H1 (cell line): ENCODE measurements around the gene TAGLN2. TPM values are rescaled to one million over a fixed set of nuclear protein-coding genes. Genes with fewer than 3 reads are reported as not detected.

Source experiments
- CTCF ChIA-PET: fragments of 300-600 bp; sonication (Branson Sonifier 250); formaldehyde crosslinking; loops from one replicate; lab custom pipeline; 2021; ENCODE audit not compliant: partially characterized antibody; lab: Charles Lee
- POLR2A ChIA-PET: fragments of 300-600 bp; sonication (Branson Sonifier 250); formaldehyde crosslinking; loops from one replicate; lab custom pipeline; 2021; ENCODE audit warnings: inconsistent platforms; ENCODE audit not compliant: partially characterized antibody; lab: Charles Lee
- DNase-seq, 2 experiments: peaks; one replicate each; pipeline versions ENCODE4 v3.0.0 to v3.0.0-alpha.2; 2010 to 2022; ENCODE audit warnings: low spot score in 2 of 2, low read depth in 1 of 2, mixed read lengths in 1 of 2
- FAIRE-seq: peaks from 2 replicates; lab custom pipeline; 2011; peaks lifted over from hg19 to GRCh38; lab: Jason Lieb, UNC
- H2AFZ ChIP-seq: 2 replicates; pipeline ENCODE4 v1.8.1; 2012; ENCODE audit warnings: low read length, inconsistent platforms
- H2AK5ac ChIP-seq: 2 replicates; pipeline ENCODE4 v1.6.1; 2013; ENCODE audit warnings: low read depth, low read length
- H2BK120ac ChIP-seq: replicated peaks from 2 replicates; pipeline ENCODE3; 2013; ENCODE audit warnings: low read depth, low read length, inconsistent platforms
- H2BK12ac ChIP-seq: 2 replicates; pipeline ENCODE4 v1.6.1; 2013; ENCODE audit warnings: low read depth, low read length
- H2BK15ac ChIP-seq: 2 replicates; pipeline ENCODE4 v1.6.1; 2013; ENCODE audit warnings: low read length
- H2BK20ac ChIP-seq: 2 replicates; pipeline ENCODE4 v1.6.1; 2013; ENCODE audit warnings: low read length
- H2BK5ac ChIP-seq: 2 replicates; pipeline ENCODE4 v1.6.1; 2013; ENCODE audit warnings: low read depth, low read length
- H3K14ac ChIP-seq: 2 replicates; pipeline ENCODE4 v1.6.1; 2013; ENCODE audit warnings: inconsistent platforms; ENCODE audit not compliant: insufficient read length
- H3K18ac ChIP-seq: 2 replicates; pipeline ENCODE4 v1.6.1; 2013; ENCODE audit warnings: low read length; ENCODE audit errors: extremely low read depth
- H3K23ac ChIP-seq: 2 replicates; pipeline ENCODE4 v1.6.1; 2013; ENCODE audit warnings: inconsistent platforms; ENCODE audit not compliant: insufficient read length
- H3K23me2 ChIP-seq: 2 replicates; pipeline ENCODE4 v1.6.1; 2013; ENCODE audit warnings: low read depth, low read length
- H3K27ac ChIP-seq: 2 replicates; pipeline ENCODE4 v1.6.1; 2011; ENCODE audit warnings: low read depth, low read length, inconsistent platforms
- H3K27me3 ChIP-seq, 4 experiments: replicated peaks in 1 of 4; 1 replicate in 1 of 4; 2 replicates in 3 of 4; pipeline versions ENCODE4 v1.6.1 to v1.8.1; 2011 to 2013; ENCODE audit warnings: low read length in 3 of 4, mild to moderate bottlenecking in 3 of 4, inconsistent platforms in 2 of 4, mixed read lengths in 2 of 4, moderate library complexity in 1 of 4; ENCODE audit not compliant: control insufficient read depth in 3 of 4, insufficient read depth in 3 of 4; ENCODE audit errors: extremely low read depth in 1 of 4
- H3K36me3 ChIP-seq, 4 experiments: 2 replicates each; pipeline versions ENCODE4 v1.6.1 to v1.8.1; 2011 to 2013; ENCODE audit warnings: mild to moderate bottlenecking in 4 of 4, low read length in 3 of 4, moderate library complexity in 2 of 4, control low read depth in 1 of 4, inconsistent platforms in 1 of 4; ENCODE audit not compliant: insufficient read depth in 4 of 4, control insufficient read depth in 2 of 4
- H3K4ac ChIP-seq: replicated peaks from 2 replicates; pipeline ENCODE3; 2013; ENCODE audit warnings: low read length, low read depth, mixed read lengths, inconsistent platforms; ENCODE audit not compliant: insufficient read length
- H3K4me1 ChIP-seq, 4 experiments: replicated peaks in 1 of 4; 1 replicate in 1 of 4; 2 replicates in 3 of 4; pipeline versions ENCODE4 v1.6.1 to v1.8.1; 2011 to 2013; ENCODE audit warnings: low read length in 3 of 4, inconsistent platforms in 2 of 4, mixed read lengths in 1 of 4; ENCODE audit not compliant: insufficient read depth in 4 of 4, control insufficient read depth in 3 of 4
- H3K4me2 ChIP-seq, 2 experiments: 2 replicates each; pipeline versions ENCODE4 v1.6.1 to v1.8.1; 2011 to 2013; ENCODE audit warnings: low read depth in 2 of 2, low read length in 2 of 2, control low read depth in 1 of 2, inconsistent platforms in 1 of 2, mild to moderate bottlenecking in 1 of 2; ENCODE audit not compliant: insufficient read depth in 1 of 2
- H3K4me3 ChIP-seq, 4 experiments: fragments of 200-600, 300-600 bp in 1 of 4; sonication (generic), shearing (Covaris generic), sonication (Bioruptor Twin) in 1 of 4; 2 replicates each; pipeline versions ENCODE4 v1.5.1 to v1.8.1; 2011 to 2016; ENCODE audit warnings: low read length in 4 of 4, low read depth in 3 of 4, control low read depth in 2 of 4, inconsistent platforms in 2 of 4, mild to moderate bottlenecking in 2 of 4, mixed read lengths in 1 of 4, moderate library complexity in 1 of 4; ENCODE audit not compliant: insufficient read depth in 2 of 4; ENCODE audit errors: extremely low read depth in 1 of 4
- H3K56ac ChIP-seq: replicated peaks from 2 replicates; pipeline ENCODE3; 2013; ENCODE audit warnings: low read depth, mild to moderate bottlenecking, mixed read lengths, low read length, inconsistent platforms; ENCODE audit not compliant: insufficient read length
- H3K79me1 ChIP-seq: 2 replicates; pipeline ENCODE4 v1.6.1; 2013; ENCODE audit warnings: low read depth, low read length, control low read depth
- H3K79me2 ChIP-seq, 2 experiments: 2 replicates each; pipeline versions ENCODE4 v1.6.1 to v1.8.1; 2012 to 2013; ENCODE audit warnings: low read length in 2 of 2, mild to moderate bottlenecking in 2 of 2, inconsistent platforms in 1 of 2; ENCODE audit not compliant: insufficient read depth in 2 of 2, control insufficient read depth in 1 of 2
- H3K9ac ChIP-seq, 4 experiments: replicated peaks in 1 of 4; 1 replicate in 1 of 4; 2 replicates in 3 of 4; pipeline versions ENCODE4 v1.6.1 to v1.8.1; 2011 to 2013; ENCODE audit warnings: low read depth in 3 of 4, low read length in 3 of 4, control low read depth in 2 of 4, mild to moderate bottlenecking in 2 of 4, moderate library complexity in 2 of 4, inconsistent platforms in 1 of 4; ENCODE audit errors: extremely low read depth in 1 of 4
- H3K9me3 ChIP-seq, 2 experiments: 2 replicates each; pipeline versions ENCODE4 v1.6.1 to v1.8.1; 2012 to 2013; ENCODE audit warnings: mild to moderate bottlenecking in 2 of 2, moderate library complexity in 2 of 2, control low read depth in 1 of 2, inconsistent platforms in 1 of 2, low read depth in 1 of 2, low read length in 1 of 2, mixed read lengths in 1 of 2; ENCODE audit not compliant: insufficient read depth in 2 of 2
- H4K20me1 ChIP-seq, 2 experiments: replicated peaks in 1 of 2; 2 replicates each; pipeline versions ENCODE3 to v1.8.1; 2011 to 2013; ENCODE audit warnings: inconsistent platforms in 2 of 2, low read length in 2 of 2, mild to moderate bottlenecking in 1 of 2; ENCODE audit not compliant: insufficient read depth in 2 of 2, control insufficient read depth in 1 of 2
- H4K5ac ChIP-seq: 2 replicates; pipeline ENCODE4 v1.6.1; 2013; ENCODE audit warnings: low read length, low read depth, mixed read lengths, inconsistent platforms; ENCODE audit not compliant: insufficient read length
- H4K8ac ChIP-seq: 2 replicates; pipeline ENCODE4 v1.8.0; 2013; ENCODE audit warnings: mild to moderate bottlenecking, moderate library complexity, low read length, inconsistent platforms; ENCODE audit not compliant: insufficient read depth; ENCODE audit errors: extremely low read depth
- H4K91ac ChIP-seq: replicated peaks from 2 replicates; pipeline ENCODE3; 2013; ENCODE audit warnings: low read length, mixed read lengths, inconsistent platforms; ENCODE audit not compliant: insufficient read length
- MAFK ChIP-seq: IDR thresholded peaks from 2 replicates; pipeline ENCODE4 v1.6.1; 2012; ENCODE audit warnings: low read depth, mild to moderate bottlenecking, improper control_type of control experiment, low read length
- WGBS, 2 experiments: shearing (Covaris generic) in 1 of 2; methylation state at CpG; one replicate each; pipeline versions ENCODE4 v1.1.6 to v1.1.7; 2013 to 2015; ENCODE audit warnings: low lambda C conversion rate in 2 of 2, mixed read lengths in 2 of 2, inconsistent platforms in 1 of 2, low coverage in 1 of 2, missing lambda C conversion rate in 1 of 2; ENCODE audit not compliant: insufficient replicate concordance in 2 of 2, insufficient coverage in 1 of 2, insufficient read length in 1 of 2; ENCODE audit errors: extremely low coverage in 1 of 2, missing lambda C conversion rate in 1 of 2; 5-methylcytosine and 5-hydroxymethylcytosine counted together
- polyA plus RNA-seq, 7 experiments: library from polyadenylated mRNA; depleted of rRNA in 3 of 7; stranded (reverse) in 5 of 7; unstranded in 2 of 7; fragments of >200 nt in 5 of 7; fragments of 200-250 nt in 2 of 7; gene quantifications; 1 replicate in 5 of 7; 2 replicates in 1 of 7; 4 replicates in 1 of 7; pipeline versions ENCODE4 v1.2.1 to v1.2.3, GENCODE V29; 2011 to 2013; ENCODE audit warnings: missing spikeins in 2 of 7, mixed read lengths in 2 of 7
- total RNA-seq: library from RNA; stranded (reverse); fragmentation: NEBNext Ultra II Directional; extraction: Animal tissue kit (Norgen Biotek cat#: 25700); gene quantifications from 2 replicates; pipeline ENCODE4 v1.2.1, GENCODE V29; 2021

Gene TAGLN2
- total and polyA plus RNA-seq, 2 of the 8 experiments (the other 6 are each of a cell fraction or from before 2014, with no cell fraction given) = 93.0 to 114 TPM

GRCh38 chr1:159953536-159954515 lies 28.5 kb upstream of the TAGLN2 start, which contains the start of gene SLAMF9:
TSS of gene SLAMF9 (minus strand) at chr1:159954237. CDS start at chr1:159954137, 100 bp downstream.
- no peak within 1 kb of the TSS for H2BK15ac ChIP-seq
- H3K27me3 ChIP-seq = no peaks in the 10 kb centered on the region; a peak in 1 of 7 replicates
- no peaks in the 10 kb centered on the region for H3K4me1 ChIP-seq
- H3K23me2 ChIP-seq = no peaks in the 10 kb centered on the region
- no peaks in the 10 kb centered on the region for H4K20me1 ChIP-seq
- CTCF ChIA-PET = interaction anchor here (1.8 to 35.5 kb wide), 6 partner anchors 8 to 92 kb away, joined by 5 to 696 read pairs (median 8); no protein-coding TSS in a partner anchor
- no peak within 1 kb of the TSS for H3K56ac ChIP-seq
- no peak within 1 kb of the TSS for H3K27ac ChIP-seq
- H3K18ac ChIP-seq = no peak within 1 kb of the TSS
- no peak within 1 kb of the TSS for H2AFZ ChIP-seq
- H3K9ac ChIP-seq = no peak within 1 kb of the TSS
- no peak within 1 kb of the TSS for H2AK5ac ChIP-seq
- 91% methylated on average over 11 of the region's 11 CpGs; no CpG with 5 or more reads in 1 of the 2 experiments for WGBS, 2 experiments
- no peak for DNase-seq
- H3K14ac ChIP-seq = no peak within 1 kb of the TSS
- no peaks in the 10 kb centered on the region for H3K9me3 ChIP-seq
- POLR2A ChIA-PET = interaction anchor here (0.8 to 1.8 kb wide), 3 partner anchors 8 to 11 kb away, joined by 3 to 5 read pairs (median 3); partner anchors contain the start of gene IGSF9
- H3K4me2 ChIP-seq = no peak within 1 kb of the TSS
- no peaks in the 10 kb centered on the region for H3K79me2 ChIP-seq
- no peak within 1 kb of the TSS for H3K23ac ChIP-seq
- H2BK12ac ChIP-seq = no peak within 1 kb of the TSS
- no peaks in the 10 kb centered on the region for H3K36me3 ChIP-seq
- H2BK5ac ChIP-seq = no peak within 1 kb of the TSS
- no peak within 1 kb of the TSS for H2BK20ac ChIP-seq
- no peaks in the 10 kb centered on the region for H3K79me1 ChIP-seq
- H3K4ac ChIP-seq = no peak within 1 kb of the TSS
- H4K8ac ChIP-seq = no peak within 1 kb of the TSS
- FAIRE-seq = no peak
- no peak within 1 kb of the TSS for H3K4me3 ChIP-seq
- H4K5ac ChIP-seq = no peak within 1 kb of the TSS
- H2BK120ac ChIP-seq = no peak within 1 kb of the TSS
- no peak within 1 kb of the TSS for H4K91ac ChIP-seq
- no peak for TF ChIP-seq MAFK
